GM10248 (cell line): ENCODE results near the gene NCOA3.
"Not testable (repeated sequence)": the region's sequence is repeated elsewhere in the genome, so short reads cannot be mapped to it uniquely, and the experiment has no call there.

ENCODE experiments used
- CTCF ChIA-PET: fragments of 300-600 bp; sonication (Branson Sonifier 250); formaldehyde crosslinking; extraction: SDS; loops from one replicate; lab custom pipeline; 2021; ENCODE audit warnings: antibody characterized with exemption; lab: Yijun Ruan, JAX
- POLR2A ChIA-PET: fragments of 350-650 bp; sonication (Branson Sonifier 250); formaldehyde crosslinking; extraction: SDS; loops from one replicate; lab custom pipeline; 2020; ENCODE audit warnings: antibody characterized with exemption; lab: Yijun Ruan, JAX
- DNase-seq: peaks from one replicate; pipeline ENCODE4 v3.0.0; 2012; ENCODE audit errors: extremely low spot score
- TF ChIP-seq, protein P1 (sequence below): IDR thresholded peaks from 2 replicates; pipeline ENCODE4 v1.5.1; 2012; ENCODE audit warnings: mild to moderate bottlenecking, low read depth; ENCODE audit errors: extremely low read depth, missing control alignments, control extremely low read depth

Gene NCOA3

DNA sequence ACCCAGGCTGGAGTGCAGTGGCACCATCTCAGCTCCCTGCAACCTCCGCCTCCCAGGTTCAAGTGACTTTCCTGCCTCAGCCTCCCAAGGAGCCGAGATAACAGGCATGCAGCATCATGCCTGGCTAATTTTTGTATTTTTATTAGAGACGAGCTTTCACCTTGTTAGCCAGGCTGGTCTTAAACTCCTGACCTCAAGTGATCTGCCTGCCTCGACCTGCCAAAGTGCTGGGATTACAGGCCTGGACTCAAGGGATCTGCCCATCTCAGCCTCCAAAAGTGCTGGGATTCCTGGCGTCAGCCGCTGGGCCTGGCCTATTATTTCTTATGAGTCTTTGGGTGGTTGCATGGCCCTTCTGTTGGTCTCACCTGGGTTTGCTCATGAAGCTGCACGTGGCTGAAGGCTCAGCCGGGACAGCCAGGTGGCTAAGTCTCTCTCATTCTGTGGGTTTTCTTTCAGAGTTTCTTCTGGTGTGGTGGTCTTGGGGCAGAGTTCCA lies 45.6 kb upstream of the NCOA3 start:
- CTCF ChIA-PET: interaction anchor here (1.0 to 2.5 kb wide), 5 partner anchors 12 to 72 kb away, joined by 3 to 12 read pairs (median 4); no protein-coding TSS in a partner anchor
- TF ChIP-seq, protein P1, sequence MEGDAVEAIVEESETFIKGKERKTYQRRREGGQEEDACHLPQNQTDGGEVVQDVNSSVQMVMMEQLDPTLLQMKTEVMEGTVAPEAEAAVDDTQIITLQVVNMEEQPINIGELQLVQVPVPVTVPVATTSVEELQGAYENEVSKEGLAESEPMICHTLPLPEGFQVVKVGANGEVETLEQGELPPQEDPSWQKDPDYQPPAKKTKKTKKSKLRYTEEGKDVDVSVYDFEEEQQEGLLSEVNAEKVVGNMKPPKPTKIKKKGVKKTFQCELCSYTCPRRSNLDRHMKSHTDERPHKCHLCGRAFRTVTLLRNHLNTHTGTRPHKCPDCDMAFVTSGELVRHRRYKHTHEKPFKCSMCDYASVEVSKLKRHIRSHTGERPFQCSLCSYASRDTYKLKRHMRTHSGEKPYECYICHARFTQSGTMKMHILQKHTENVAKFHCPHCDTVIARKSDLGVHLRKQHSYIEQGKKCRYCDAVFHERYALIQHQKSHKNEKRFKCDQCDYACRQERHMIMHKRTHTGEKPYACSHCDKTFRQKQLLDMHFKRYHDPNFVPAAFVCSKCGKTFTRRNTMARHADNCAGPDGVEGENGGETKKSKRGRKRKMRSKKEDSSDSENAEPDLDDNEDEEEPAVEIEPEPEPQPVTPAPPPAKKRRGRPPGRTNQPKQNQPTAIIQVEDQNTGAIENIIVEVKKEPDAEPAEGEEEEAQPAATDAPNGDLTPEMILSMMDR: no peak
- POLR2A ChIA-PET: interaction anchor here (0.6 to 1.0 kb wide), 2 partner anchors 17 to 47 kb away, joined by 4 to 6 read pairs; no protein-coding TSS in a partner anchor
- DNase-seq: no peak

GRCh38 chr20:47456952-47457724 lies 44.5 kb upstream of the NCOA3 start:
- TF ChIP-seq, protein P1: no peak
- ChIA-PET CTCF (interaction anchor here (1.3 to 2.5 kb wide), 7 partner anchors 10 to 164 kb away, joined by 4 to 12 read pairs (median 6); no protein-coding TSS in a partner anchor), POLR2A (interaction anchor here (0.6 to 1.0 kb wide), 3 partner anchors 16 to 46 kb away, joined by 3 to 6 read pairs (median 4); no protein-coding TSS in a partner anchor)
- no peak for DNase-seq

DNA sequence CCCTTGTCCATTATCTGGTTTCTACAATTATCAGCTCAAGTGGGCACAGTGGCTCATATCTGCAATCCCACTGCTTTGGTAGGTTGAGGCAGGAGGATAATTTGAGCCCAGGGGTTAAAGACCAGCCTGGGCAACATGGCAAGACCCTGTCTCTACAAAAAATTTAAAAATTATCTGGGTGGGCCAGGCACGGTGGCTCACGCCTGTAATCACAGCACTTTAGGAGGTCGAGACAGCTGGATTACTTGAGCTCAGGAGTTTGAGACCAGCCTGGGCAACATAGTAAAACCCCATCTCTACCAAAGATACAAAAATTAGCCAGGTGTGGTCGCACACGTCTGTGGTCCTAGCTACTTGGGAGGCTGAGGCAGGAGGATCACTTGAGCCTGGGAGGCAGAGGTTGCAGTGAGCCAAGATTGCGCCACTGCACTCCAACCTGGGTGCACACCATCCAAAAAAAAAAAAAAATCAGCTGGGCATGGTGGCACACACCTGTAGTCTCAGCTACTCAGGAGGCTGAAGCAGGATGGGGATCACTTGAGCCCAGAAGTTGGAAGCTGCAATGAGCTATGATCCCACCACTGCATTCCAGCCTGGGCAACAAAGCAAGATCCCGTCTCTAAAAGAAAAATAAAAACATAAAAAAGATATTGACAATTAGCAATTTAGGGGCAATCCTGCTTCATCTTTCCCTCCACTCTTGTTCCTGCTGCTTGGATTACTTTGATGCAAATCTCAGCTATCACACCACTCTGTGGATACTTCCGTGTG lies 43.2 kb upstream of the NCOA3 start:
- CTCF ChIA-PET: interaction anchor here (1.3 to 2.5 kb wide), 6 partner anchors 9 to 162 kb away, joined by 3 to 12 read pairs (median 6); no protein-coding TSS in a partner anchor
- not testable (repeated sequence) for DNase-seq
- POLR2A ChIA-PET: interaction anchor here (0.6 kb wide), 1 partner anchor 102 kb away, joined by 3 read pairs; no protein-coding TSS in a partner anchor

DNA sequence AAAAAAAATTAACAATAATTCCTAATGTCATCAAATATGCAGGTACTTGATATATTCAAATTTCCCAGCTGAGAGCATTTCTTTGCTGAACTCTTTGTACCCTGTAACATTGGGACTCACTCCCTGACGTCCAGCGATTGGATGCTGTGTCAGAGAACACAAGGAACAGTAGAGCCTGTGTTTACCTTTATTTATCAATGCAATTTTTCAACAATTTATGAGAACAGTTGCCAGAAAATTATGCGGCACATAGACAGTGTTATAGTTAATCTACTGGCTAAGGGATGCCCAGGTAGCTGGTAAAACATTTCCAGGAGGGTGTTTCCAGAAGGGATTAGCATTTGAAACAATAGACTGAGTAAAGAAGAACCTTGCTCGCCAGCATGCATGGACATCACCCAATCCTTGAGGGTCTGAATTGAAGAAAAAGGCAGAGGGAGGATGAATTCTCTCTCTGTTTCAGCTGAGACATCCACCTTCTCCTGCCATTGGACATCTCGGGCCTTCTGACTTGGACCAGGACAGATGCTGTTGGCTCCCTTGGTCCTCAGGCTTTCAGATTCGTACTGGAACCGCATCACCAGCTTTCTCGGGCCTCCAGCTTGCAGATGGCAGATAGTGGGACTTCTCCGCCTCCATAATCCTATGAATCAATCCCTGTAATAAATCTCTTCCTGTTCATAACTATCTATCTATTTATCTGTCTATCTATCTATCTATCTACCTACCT lies 42.2 kb upstream of the NCOA3 start:
- no peak for DNase-seq
- ChIA-PET CTCF (interaction anchor here (1.3 to 2.1 kb wide), 3 partner anchors 12 to 25 kb away, joined by 3 to 9 read pairs (median 6); no protein-coding TSS in a partner anchor), POLR2A (no interaction called here)
- TF ChIP-seq, protein P1: no peak

DNA sequence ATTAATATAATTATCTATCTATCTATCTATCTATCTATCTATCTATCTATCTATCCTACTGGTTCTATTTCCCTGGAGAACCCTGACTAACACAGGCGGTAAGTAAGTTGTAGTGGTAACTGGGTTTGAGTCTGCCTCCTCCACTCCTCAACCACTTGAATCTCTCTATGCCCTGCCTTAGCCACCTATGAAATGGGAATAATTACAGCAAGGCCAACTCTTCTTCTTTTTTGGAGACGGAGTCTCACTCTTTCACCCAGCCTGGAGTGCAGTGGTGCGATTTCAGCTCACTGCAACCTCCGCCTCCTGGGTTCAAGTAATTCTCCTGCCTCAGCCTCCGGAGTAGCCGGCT lies 41.0 kb upstream of the NCOA3 start:
- CTCF ChIA-PET, DNase-seq, POLR2A ChIA-PET: not testable (repeated sequence)

GRCh38 chr20:47461120-47461685 lies 40.5 kb upstream of the NCOA3 start:
- DNase-seq: no peak
- ChIA-PET CTCF (interaction anchor here (1.3 to 2.0 kb wide), 2 partner anchors 8 to 21 kb away, joined by 3 to 5 read pairs; no protein-coding TSS in a partner anchor), POLR2A (no interaction called here)
- TF ChIP-seq, protein P1: no peak

DNA sequence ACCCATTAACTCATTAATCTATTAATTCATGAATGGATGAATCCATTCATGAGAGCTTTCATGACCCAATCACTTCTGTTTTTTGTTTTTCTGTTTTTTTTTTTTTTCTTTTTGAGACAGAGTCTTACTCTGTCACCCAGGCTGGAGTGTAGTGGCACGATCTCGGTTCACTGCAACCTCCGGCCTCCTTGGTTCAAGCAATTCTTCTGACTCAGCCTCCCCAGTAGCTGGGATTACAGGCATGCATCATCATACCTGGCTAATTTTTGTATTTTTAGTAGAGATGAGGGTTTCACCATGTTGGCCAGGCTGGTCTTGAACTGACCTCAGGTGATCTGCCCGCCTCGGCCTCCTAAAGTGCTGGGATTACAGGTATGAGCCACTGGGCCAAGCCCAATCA lies 39.8 kb upstream of the NCOA3 start:
- POLR2A ChIA-PET, DNase-seq: not testable (repeated sequence)
- CTCF ChIA-PET: interaction anchor here (1.3 to 2.0 kb wide), 2 partner anchors 9 to 22 kb away, joined by 3 to 5 read pairs; no protein-coding TSS in a partner anchor
